Retinal pigment epithelial cell (primary cell): ENCODE results near the gene PRRT3.

Experiments
- DNase-seq: peaks from one replicate; pipeline ENCODE4 v3.0.0-alpha.2; 2010; ENCODE audit warnings: low read depth
- H3K4me3 ChIP-seq: 2 replicates; pipeline ENCODE4 v1.5.1; 2011; ENCODE audit warnings: mild to moderate bottlenecking, low read length, control low read depth, moderate library complexity
- CTCF ChIP-seq: conservative IDR thresholded peaks from 2 replicates; pipeline ENCODE4 v1.5.1; 2011; ENCODE audit warnings: low read depth, low read length, control low read depth, inconsistent platforms

Gene PRRT3

GRCh38 chr3:9947025-9947995, 4.9 kb downstream of the PRRT3 start:
- TF ChIP-seq CTCF, result peak; percentile 54
- H3K4me3 ChIP-seq, result peak overlapping the region; percentile 54
- DNase-seq, result no peak

- TF ChIP-seq CTCF, result peak; percentile 70
- peak overlapping the region; percentile 54 for H3K4me3 ChIP-seq
- DNase-seq, result no peak
Measured at GRCh38 chr3:9946112-9947024, 5.8 kb downstream of the PRRT3 start.

- no peak for DNase-seq
- TF ChIP-seq CTCF, result no peak
- H3K4me3 ChIP-seq, result no peak overlapping the region
Measured at GRCh38 chr3:9945358-9945757, 6.8 kb downstream of the PRRT3 start.

- no peak for DNase-seq
- H3K4me3 ChIP-seq, result no peak overlapping the region
- TF ChIP-seq CTCF, result no peak
Measured at GRCh38 chr3:9944271-9944670, 7.9 kb downstream of the PRRT3 start.

GRCh38 chr3:9942934-9943690, 9.1 kb downstream of the PRRT3 start:
- no peak overlapping the region for H3K4me3 ChIP-seq
- DNase-seq, result no peak
- TF ChIP-seq CTCF, result no peak

GRCh38 chr3:9942164-9942563, 10.0 kb downstream of the PRRT3 start:
- no peak overlapping the region for H3K4me3 ChIP-seq
- TF ChIP-seq CTCF, result no peak
- no peak for DNase-seq
